GM23248 (cell line): ENCODE measurements around the gene USP38. TPM values are rescaled to one million over a fixed set of nuclear protein-coding genes. Genes with fewer than 3 reads are reported as not detected.

Experiments used
- DNase-seq: peaks from one replicate; pipeline ENCODE4 v3.0.0-alpha.2; 2015
- H2AFZ ChIP-seq: fragments of 200-600 bp; sonication (generic); 2 replicates; pipeline ENCODE4 v1.6.1; 2016; ENCODE audit warnings: antibody characterized with exemption
- H3F3A ChIP-seq: fragments of 200-600 bp; sonication (generic); 2 replicates; pipeline ENCODE4 v1.6.1; 2016; ENCODE audit warnings: mild to moderate bottlenecking, antibody characterized with exemption, mixed run types; ENCODE audit not compliant: insufficient read depth
- H3K27ac ChIP-seq: fragments of 200-600 bp; sonication (generic); 2 replicates; pipeline ENCODE4 v1.5.1; 2016; ENCODE audit warnings: mild to moderate bottlenecking
- H3K27me3 ChIP-seq: fragments of 200-600 bp; sonication (generic); replicated peaks from 2 replicates; pipeline ENCODE4 v1.6.1; 2016; ENCODE audit warnings: mild to moderate bottlenecking; ENCODE audit not compliant: insufficient read depth
- H3K36me3 ChIP-seq: fragments of 200-600 bp; sonication (generic); 2 replicates; pipeline ENCODE4 v1.6.1; 2016; ENCODE audit warnings: low read depth, mild to moderate bottlenecking
- H3K4me1 ChIP-seq: fragments of 200-600 bp; sonication (generic); 2 replicates; pipeline ENCODE4 v1.6.1; 2016; ENCODE audit warnings: mild to moderate bottlenecking; ENCODE audit not compliant: insufficient read depth
- H3K4me2 ChIP-seq: fragments of 200-600 bp; sonication (generic); one replicate; pipeline ENCODE4 v1.6.1; 2016; ENCODE audit warnings: mild to moderate bottlenecking; ENCODE audit not compliant: unreplicated experiment
- H3K4me3 ChIP-seq: fragments of 200-600 bp; sonication (generic); 2 replicates; pipeline ENCODE4 v1.5.1; 2016; ENCODE audit warnings: mild to moderate bottlenecking
- H3K79me2 ChIP-seq: fragments of 200-600 bp; sonication (generic); 2 replicates; pipeline ENCODE4 v1.6.1; 2016; ENCODE audit warnings: mild to moderate bottlenecking; ENCODE audit not compliant: insufficient read depth
- H3K9ac ChIP-seq: fragments of 200-600 bp; sonication (generic); 2 replicates; pipeline ENCODE4 v1.6.1; 2016; ENCODE audit warnings: mild to moderate bottlenecking
- H3K9me2 ChIP-seq: fragments of 200-600 bp; sonication (generic); 2 replicates; pipeline ENCODE4 v1.6.1; 2016; ENCODE audit warnings: mixed run types, mild to moderate bottlenecking, moderate library complexity; ENCODE audit not compliant: insufficient read depth
- H3K9me3 ChIP-seq: fragments of 200-600 bp; sonication (generic); one replicate; pipeline ENCODE4 v1.6.1; 2017; ENCODE audit warnings: low read depth
- H4K20me1 ChIP-seq: fragments of 200-600 bp; sonication (generic); 2 replicates; pipeline ENCODE4 v1.6.0; 2016; ENCODE audit not compliant: insufficient read depth
- EZH2 ChIP-seq: fragments of 200-600 bp; sonication (generic); IDR thresholded peaks from 2 replicates; pipeline ENCODE4 v1.6.1; 2018; ENCODE audit warnings: antibody characterized with exemption, mild to moderate bottlenecking; ENCODE audit not compliant: insufficient read depth, poor library complexity, severe bottlenecking
- EZH2phosphoT487 ChIP-seq: fragments of 200-600 bp; sonication (generic); IDR thresholded peaks from 2 replicates; pipeline ENCODE4 v1.6.1; 2018; ENCODE audit warnings: antibody characterized with exemption, moderate library complexity, mild to moderate bottlenecking, low read depth; ENCODE audit not compliant: insufficient read depth
- WGBS, 2 experiments: methylation state at CpG; one replicate each; pipeline ENCODE4 v1.1.6; 2015 to 2017; ENCODE audit warnings: low lambda C conversion rate in 2 of 2, low coverage in 1 of 2; ENCODE audit errors: missing lambda C conversion rate in 2 of 2; 5-methylcytosine and 5-hydroxymethylcytosine counted together
- in situ Hi-C: fragments of 300-500 bp; cut with MboI; formaldehyde crosslinking; loops from 2 replicates; pipeline ENCODE4 v1.15.0; 2020
- polyA plus RNA-seq: library from polyadenylated mRNA; unstranded; fragments of >200 nt; fragmentation: Nextera tagmentation; extraction: Ambion mirVana; gene quantifications from 2 replicates; pipeline ENCODE4 v1.2.1, GENCODE V29; 2016
- total RNA-seq: library from RNA; depleted of rRNA; stranded (reverse); fragments of >200 nt; shearing (Covaris generic); gene quantifications from 2 replicates; pipeline ENCODE4 v1.2.3, GENCODE V29; 2014

USP38 gene
- total and polyA plus RNA-seq, 2 experiments from 2014 or later, result 9.6 to 19.3 TPM

DNA sequence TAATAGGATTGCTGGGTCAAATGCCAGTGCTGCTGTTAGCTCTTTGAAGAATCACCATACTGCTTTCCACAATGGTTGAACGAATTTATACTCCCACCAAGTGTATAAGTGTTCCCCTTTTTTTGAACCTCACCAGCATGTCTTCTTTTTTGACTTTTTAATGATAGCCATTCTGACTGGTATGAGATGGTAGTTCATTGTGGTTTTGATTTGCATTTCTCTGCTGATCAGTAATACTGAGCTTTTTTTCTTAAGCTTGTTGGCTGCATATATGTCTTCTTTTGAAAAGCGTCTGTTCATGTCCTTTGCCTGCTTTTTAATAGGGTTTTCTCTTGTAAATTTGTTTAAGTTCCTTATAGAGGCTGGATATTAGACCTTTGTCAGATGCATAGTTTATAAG is 14.8 kb downstream of the USP38 start:
- H3K4me3 ChIP-seq, result no peak overlapping the region
- H3K36me3 ChIP-seq, result peaks cover 52% of the 10 kb centered on the region
- H4K20me1 ChIP-seq, result no peaks in the 10 kb centered on the region
- no peak overlapping the region for H2AFZ ChIP-seq
- in situ Hi-C loops, result no loop called here
- H3K4me2 ChIP-seq, result no peak overlapping the region
- no peaks in the 10 kb centered on the region for H3K9me3 ChIP-seq
- H3K27me3 ChIP-seq, result no peaks in the 10 kb centered on the region
- TF ChIP-seq EZH2 (no peak), EZH2phosphoT487 (no peak)
- H3F3A ChIP-seq, result no peaks in the 10 kb centered on the region
- 98 to 100% methylated on average over 2 of the region's 2 CpGs for WGBS, 2 experiments
- H3K4me1 ChIP-seq, result no peaks in the 10 kb centered on the region
- DNase-seq, result no peak
- no peaks in the 10 kb centered on the region for H3K9me2 ChIP-seq
- peaks cover 39% of the 10 kb centered on the region for H3K79me2 ChIP-seq
- H3K27ac ChIP-seq, result no peak overlapping the region
- H3K9ac ChIP-seq, result no peak overlapping the region

DNA sequence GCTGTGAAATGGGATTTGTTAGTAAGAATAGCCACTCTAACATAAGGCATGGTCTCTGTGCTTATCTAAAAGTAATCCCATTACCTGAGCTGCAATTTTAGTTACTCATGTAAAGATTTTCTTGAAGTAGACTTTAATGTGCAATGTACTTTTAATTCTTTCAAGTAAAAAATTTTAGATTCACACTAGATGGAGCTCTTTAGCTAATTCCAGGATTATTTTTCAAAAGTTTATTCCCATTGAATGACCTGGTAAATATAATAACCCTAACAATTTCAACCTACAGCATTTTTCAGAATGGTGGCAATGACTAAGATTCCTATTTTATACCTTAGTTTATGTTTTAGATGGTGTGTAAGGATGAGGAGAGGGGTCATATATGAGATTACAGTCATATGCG is 18.1 kb downstream of the USP38 start:
- WGBS, 2 experiments, result 98 to 100% methylated on average over 1 of the region's 1 CpG
- H3K9me3 ChIP-seq, result no peaks in the 10 kb centered on the region
- H3F3A ChIP-seq, result no peaks in the 10 kb centered on the region
- no peaks in the 10 kb centered on the region for H3K27me3 ChIP-seq
- no peak overlapping the region for H3K4me3 ChIP-seq
- in situ Hi-C loops, result loop anchor here (10.0 kb wide), 1 partner anchor 292 kb away; no protein-coding TSS in a partner anchor
- TF ChIP-seq EZH2phosphoT487, result no peak
- H2AFZ ChIP-seq, result no peak overlapping the region
- H3K4me2 ChIP-seq, result no peak overlapping the region
- H3K27ac ChIP-seq, result no peak overlapping the region
- no peaks in the 10 kb centered on the region for H3K4me1 ChIP-seq
- no peak overlapping the region for H3K9ac ChIP-seq
- DNase-seq, result peak; percentile 43
- H4K20me1 ChIP-seq, result no peaks in the 10 kb centered on the region
- H3K36me3 ChIP-seq, result peaks cover 35% of the 10 kb centered on the region
- H3K9me2 ChIP-seq, result no peaks in the 10 kb centered on the region
- H3K79me2 ChIP-seq, result peaks cover 29% of the 10 kb centered on the region; the same call in 1 of the 2 replicates

- no peaks in the 10 kb centered on the region for H3K9me3 ChIP-seq
- peaks cover 29% of the 10 kb centered on the region; the same call in 1 of the 2 replicates for H3K79me2 ChIP-seq
- H3K4me2 ChIP-seq, result no peak overlapping the region
- H3K36me3 ChIP-seq, result peaks cover 27% of the 10 kb centered on the region
- in situ Hi-C loops, result loop anchor here (10.0 kb wide), 1 partner anchor 291 kb away; no protein-coding TSS in a partner anchor
- no peak overlapping the region for H3K27ac ChIP-seq
- H3F3A ChIP-seq, result no peaks in the 10 kb centered on the region
- no peak overlapping the region for H3K4me3 ChIP-seq
- 93 to 96% methylated on average over 1 of the region's 1 CpG for WGBS, 2 experiments
- H3K9me2 ChIP-seq, result no peaks in the 10 kb centered on the region
- no peak overlapping the region for H3K9ac ChIP-seq
- TF ChIP-seq EZH2 (no peak), EZH2phosphoT487 (no peak)
- no peaks in the 10 kb centered on the region for H3K27me3 ChIP-seq
- DNase-seq, result no peak
- H3K4me1 ChIP-seq, result no peaks in the 10 kb centered on the region
- H2AFZ ChIP-seq, result no peak overlapping the region
- H4K20me1 ChIP-seq, result no peaks in the 10 kb centered on the region
Measured at GRCh38 chr4:143203577-143203976, 18.9 kb downstream of the USP38 start.

DNA sequence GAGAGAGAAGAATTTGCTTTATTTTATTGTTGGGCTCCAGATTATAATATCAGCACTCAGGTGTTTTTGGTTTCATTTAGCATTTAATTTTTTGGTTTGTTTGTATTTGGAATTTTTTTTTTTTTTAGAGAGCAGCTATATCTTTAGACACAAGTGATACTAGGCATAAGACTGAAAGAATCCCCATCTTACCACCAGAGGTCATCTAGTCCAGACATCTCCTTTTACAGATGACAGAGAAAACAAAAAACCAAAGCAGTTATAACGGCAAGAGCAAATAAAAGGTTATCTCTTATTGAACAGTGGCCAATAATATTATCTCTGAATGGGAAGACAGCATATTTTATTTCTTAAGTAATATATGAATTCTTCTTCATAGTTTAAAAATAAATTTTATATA is 22.8 kb downstream of the USP38 start:
- Histone ChIP-seq H4K20me1 (no peaks in the 10 kb centered on the region), H2AFZ (no peak overlapping the region), H3K4me3 (no peak overlapping the region), H3K9ac (no peak overlapping the region), H3K79me2 (peaks cover 15% of the 10 kb centered on the region; the same call in 1 of the 2 replicates), H3K4me2 (no peak overlapping the region), H3K4me1 (no peaks in the 10 kb centered on the region), H3K9me3 (no peaks in the 10 kb centered on the region), H3K9me2 (no peaks in the 10 kb centered on the region), H3F3A (no peaks in the 10 kb centered on the region), H3K27ac (no peak overlapping the region), H3K27me3 (no peaks in the 10 kb centered on the region), H3K36me3 (peaks cover 31% of the 10 kb centered on the region)
- TF ChIP-seq EZH2 (no peak), EZH2phosphoT487 (no peak)
- in situ Hi-C loops, result loop anchor here (10.0 kb wide), 1 partner anchor 287 kb away; no protein-coding TSS in a partner anchor
- peak; percentile 40 for DNase-seq
- WGBS, 2 experiments, result 10 to 20% methylated on average over 1 of the region's 1 CpG

- in situ Hi-C loops, result no loop called here
- Histone ChIP-seq H2AFZ (no peak overlapping the region), H3K4me3 (no peak overlapping the region), H3K36me3 (peaks cover 40% of the 10 kb centered on the region), H4K20me1 (no peaks in the 10 kb centered on the region), H3K9me3 (no peaks in the 10 kb centered on the region), H3K79me2 (no peaks in the 10 kb centered on the region), H3K27ac (no peak overlapping the region), H3K9me2 (no peaks in the 10 kb centered on the region), H3K4me1 (no peaks in the 10 kb centered on the region), H3K9ac (no peak overlapping the region), H3K4me2 (no peak overlapping the region), H3K27me3 (no peaks in the 10 kb centered on the region), H3F3A (no peaks in the 10 kb centered on the region)
- WGBS, 2 experiments, result 25 to 39% methylated on average over 2 of the region's 2 CpGs
- no peak for TF ChIP-seq EZH2phosphoT487
- TF ChIP-seq EZH2, result no peak
- no peak for DNase-seq
Measured at GRCh38 chr4:143212566-143212965, 27.8 kb downstream of the USP38 start.
